Ovary (tissue), 3 donors: Measurements from ENCODE around the gene SOCS3.

Source experiments
- CTCF ChIP-seq, 3 donors: fragments of 450-650 bp in 2 of 3; fragments of 200-600 bp in 1 of 3; IDR thresholded peaks; one replicate each; pipeline versions ENCODE4 v1.5.1 to v1.8.0; 2016 to 2022; ENCODE audit warnings: antibody characterized with exemption in 3 of 3, mild to moderate bottlenecking in 1 of 3
- EP300 ChIP-seq: sonication (generic); formaldehyde crosslinking; IDR thresholded peaks from one replicate; pipeline ENCODE4 v1.6.1; 2017; ENCODE audit warnings: antibody characterized with exemption
- POLR2A ChIP-seq: fragments of 450-650 bp; IDR thresholded peaks from one replicate; pipeline ENCODE4 v1.6.1; 2017; ENCODE audit warnings: antibody characterized with exemption, mild to moderate bottlenecking, moderate library complexity
- donor health status: DM: no; HTN: no; CAD: no.

- TF ChIP-seq CTCF (IDR thresholded peaks at IDR 0.05) (peak in 1 of 3 donors; percentile 24), POLR2A (peak; percentile 69), EP300 (no peak)
These were observed 18.6 kb upstream of the SOCS3 start, which contains the start of gene PGS1 for GRCh38 chr17:78378225-78379130.
